ENCODE measurements around the gene DAPP1. TPM values are rescaled to one million over a fixed set of nuclear protein-coding genes. Genes with fewer than 3 reads are reported as not detected.

Gene DAPP1
- total and polyA plus RNA-seq, 2 donors (not counting 1 experiment from before 2014, with no cell fraction given): not detected

DNA sequence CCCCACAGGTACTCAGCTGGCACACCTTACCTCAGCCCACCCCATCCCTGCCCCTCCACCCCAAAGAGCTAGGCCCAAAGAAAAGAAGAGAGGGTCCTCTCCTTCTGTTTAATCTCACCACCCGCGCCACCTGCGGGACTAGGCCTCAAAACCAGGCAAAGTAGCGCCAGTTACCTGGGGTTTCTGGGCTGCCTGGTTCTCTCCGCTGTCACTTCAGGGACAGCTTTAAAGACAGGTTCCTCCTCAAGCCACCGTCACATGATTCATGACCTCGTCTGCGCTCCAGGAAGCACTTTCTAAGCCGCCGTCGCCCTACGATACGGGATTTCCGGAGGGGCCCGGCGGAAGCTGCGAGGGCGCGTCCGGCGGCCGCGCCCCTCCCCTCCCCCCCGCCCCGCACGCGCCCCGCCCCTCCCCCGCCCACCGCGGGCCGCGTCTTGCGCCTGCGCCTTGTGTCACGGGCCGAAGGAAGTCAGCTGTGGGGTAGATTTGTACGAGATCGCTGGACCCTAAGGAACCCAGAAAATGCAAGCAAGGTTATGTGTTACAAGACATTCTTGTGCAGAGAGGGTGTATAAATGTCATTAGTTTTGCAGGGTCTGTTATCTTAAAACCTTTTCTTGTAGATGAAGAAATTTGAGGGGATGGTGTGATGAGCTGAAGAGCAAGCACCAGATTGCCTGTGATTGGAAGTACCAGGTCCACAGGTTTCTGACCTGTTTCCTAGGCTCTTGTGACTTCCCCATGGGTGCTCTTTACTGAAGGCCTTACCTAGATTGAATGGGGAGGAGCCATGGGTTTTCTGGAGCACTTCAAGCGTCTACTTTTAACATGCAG lies 77.8 kb downstream of the DAPP1 start, which contains the start of gene LAMTOR3:
Gene LAMTOR3, minus strand, starts transcription at position 267 of the 837 bp plus-strand sequence. CDS start 464 bp downstream, outside the sequence.
- Histone ChIP-seq H3K9ac (ENCODE audit: insufficient read depth, low read length) (peak within 1 kb of the TSS; percentile 77), H4K20me1 (ENCODE audit: control insufficient read depth, extremely low read depth, insufficient read depth, low read length) (no peaks in the 10 kb centered on the region), H2AFZ (ENCODE audit: low read length) (peak within 1 kb of the TSS; percentile 90), H3K27ac (ENCODE audit: insufficient read depth, low read length) (peak within 1 kb of the TSS; percentile 84), H3K4me3 (replicated peaks in 1 of 4; ENCODE audit: control extremely low read depth in 1 of 4, insufficient read depth in 1 of 4, low read depth in 3 of 4, low read length in 4 of 4) (peak within 1 kb of the TSS; percentile 78 to 94 (median 88)), H3K27me3 (ENCODE audit: control insufficient read depth, insufficient read depth, low read length) (no peaks in the 10 kb centered on the region), H3K4me2 (ENCODE audit: extremely low read depth, insufficient read depth, low read length) (peak within 1 kb of the TSS; percentile 92), H3K9me3 (ENCODE audit: control insufficient read depth, insufficient read depth, low read depth, low read length) (no peaks in the 10 kb centered on the region), H3K36me3 (ENCODE audit: control insufficient read depth, insufficient read depth, low read length) (peaks cover 2% of the 10 kb centered on the region), H3K4me1 (ENCODE audit: control insufficient read depth, extremely low read depth, insufficient read depth, low read length) (no peaks in the 10 kb centered on the region), H3K79me2 (ENCODE audit: control insufficient read depth, insufficient read depth, low read length) (peaks cover 40% of the 10 kb centered on the region)
- DNase-seq (ENCODE audit: low read depth in 2 of 2): peak; percentile 88 to 91
- TF ChIP-seq EZH2 (IDR thresholded peaks at IDR 0.05; ENCODE audit: low read length, missing control alignments): no peak
- TF ChIP-seq, protein P1, sequence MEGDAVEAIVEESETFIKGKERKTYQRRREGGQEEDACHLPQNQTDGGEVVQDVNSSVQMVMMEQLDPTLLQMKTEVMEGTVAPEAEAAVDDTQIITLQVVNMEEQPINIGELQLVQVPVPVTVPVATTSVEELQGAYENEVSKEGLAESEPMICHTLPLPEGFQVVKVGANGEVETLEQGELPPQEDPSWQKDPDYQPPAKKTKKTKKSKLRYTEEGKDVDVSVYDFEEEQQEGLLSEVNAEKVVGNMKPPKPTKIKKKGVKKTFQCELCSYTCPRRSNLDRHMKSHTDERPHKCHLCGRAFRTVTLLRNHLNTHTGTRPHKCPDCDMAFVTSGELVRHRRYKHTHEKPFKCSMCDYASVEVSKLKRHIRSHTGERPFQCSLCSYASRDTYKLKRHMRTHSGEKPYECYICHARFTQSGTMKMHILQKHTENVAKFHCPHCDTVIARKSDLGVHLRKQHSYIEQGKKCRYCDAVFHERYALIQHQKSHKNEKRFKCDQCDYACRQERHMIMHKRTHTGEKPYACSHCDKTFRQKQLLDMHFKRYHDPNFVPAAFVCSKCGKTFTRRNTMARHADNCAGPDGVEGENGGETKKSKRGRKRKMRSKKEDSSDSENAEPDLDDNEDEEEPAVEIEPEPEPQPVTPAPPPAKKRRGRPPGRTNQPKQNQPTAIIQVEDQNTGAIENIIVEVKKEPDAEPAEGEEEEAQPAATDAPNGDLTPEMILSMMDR (conservative IDR thresholded peaks at IDR 0.05 in 1 of 2, IDR thresholded peaks at IDR 0.05 in 1 of 2; ENCODE audit: low read depth in 1 of 2, low read length in 2 of 2): no peak

DNA sequence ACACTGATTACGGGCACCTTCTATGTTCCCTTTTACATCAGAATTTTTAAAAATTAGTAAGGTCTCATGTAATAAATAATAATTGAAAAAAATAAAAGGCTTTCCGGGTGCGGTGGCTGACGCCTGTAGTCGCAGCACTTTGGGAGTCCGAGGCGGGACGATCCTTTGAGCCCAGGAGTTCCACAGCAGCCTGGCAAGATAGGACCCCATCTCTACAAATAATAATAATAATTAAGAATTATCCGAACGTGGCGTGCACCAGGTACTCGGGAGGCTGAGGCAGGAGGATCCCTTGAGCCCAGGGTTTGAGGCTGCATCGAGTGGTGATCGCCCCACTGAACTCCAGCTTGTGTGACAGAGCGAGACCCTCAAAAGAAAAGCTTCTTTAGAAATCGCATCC lies 78.4 kb downstream of the DAPP1 start:
- no peak overlapping the region for H3K9ac ChIP-seq (ENCODE audit: insufficient read depth, low read length)

DNA sequence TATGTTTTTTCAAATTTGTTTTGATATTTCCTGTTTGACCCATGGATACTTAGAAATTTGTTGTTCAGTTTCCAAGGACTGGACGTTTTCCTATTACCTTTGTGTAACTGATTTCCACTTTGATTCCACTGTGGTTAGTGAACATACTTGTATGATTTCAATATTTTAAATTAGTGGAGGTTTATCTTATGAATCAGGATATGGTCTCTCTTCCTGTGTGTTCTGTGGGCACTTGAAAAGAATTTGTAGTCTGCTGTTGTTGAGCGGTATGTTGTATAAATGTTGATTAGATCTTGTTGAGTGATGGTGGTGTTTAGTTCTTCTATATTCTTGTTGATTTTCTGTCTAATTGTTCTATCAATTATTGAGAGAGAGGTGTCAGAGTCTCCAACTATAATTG lies 98.8 kb downstream of the DAPP1 start:
- H3K4me2 ChIP-seq (ENCODE audit: extremely low read depth, insufficient read depth, low read length): no peak overlapping the region
- no peak overlapping the region for H3K4me3 ChIP-seq (replicated peaks in 1 of 4; ENCODE audit: control extremely low read depth in 1 of 4, insufficient read depth in 1 of 4, low read depth in 3 of 4, low read length in 4 of 4)
- no peaks in the 10 kb centered on the region for H3K36me3 ChIP-seq (ENCODE audit: control insufficient read depth, insufficient read depth, low read length)
- no peak overlapping the region for H3K9ac ChIP-seq (ENCODE audit: insufficient read depth, low read length)
- H3K27me3 ChIP-seq (ENCODE audit: control insufficient read depth, insufficient read depth, low read length): no peaks in the 10 kb centered on the region
- DNase-seq (ENCODE audit: low read depth in 2 of 2): no peak
- H3K4me1 ChIP-seq (ENCODE audit: control insufficient read depth, extremely low read depth, insufficient read depth, low read length): no peaks in the 10 kb centered on the region
- TF ChIP-seq, protein P1 (conservative IDR thresholded peaks at IDR 0.05 in 1 of 2, IDR thresholded peaks at IDR 0.05 in 1 of 2; ENCODE audit: low read depth in 1 of 2, low read length in 2 of 2): no peak
- no peaks in the 10 kb centered on the region for H3K9me3 ChIP-seq (ENCODE audit: control insufficient read depth, insufficient read depth, low read depth, low read length)
- no peak overlapping the region for H2AFZ ChIP-seq (ENCODE audit: low read length)
- H4K20me1 ChIP-seq (ENCODE audit: control insufficient read depth, extremely low read depth, insufficient read depth, low read length): no peaks in the 10 kb centered on the region
- no peaks in the 10 kb centered on the region for H3K79me2 ChIP-seq (ENCODE audit: control insufficient read depth, insufficient read depth, low read length)
- H3K27ac ChIP-seq (ENCODE audit: insufficient read depth, low read length): no peak overlapping the region

More for the DNA sequence above, 78.4 kb downstream of the DAPP1 start:
- Histone ChIP-seq H2AFZ (ENCODE audit: low read length) (peak overlapping the region; percentile 90), H3K4me1 (ENCODE audit: control insufficient read depth, extremely low read depth, insufficient read depth, low read length) (no peaks in the 10 kb centered on the region), H3K36me3 (ENCODE audit: control insufficient read depth, insufficient read depth, low read length) (peaks cover 2% of the 10 kb centered on the region), H3K4me3 (replicated peaks in 1 of 4; ENCODE audit: control extremely low read depth in 1 of 4, insufficient read depth in 1 of 4, low read depth in 3 of 4, low read length in 4 of 4) (peak overlapping the region; percentile 35 to 94 (median 51)), H3K4me2 (ENCODE audit: extremely low read depth, insufficient read depth, low read length) (peak overlapping the region; percentile 49), H4K20me1 (ENCODE audit: control insufficient read depth, extremely low read depth, insufficient read depth, low read length) (no peaks in the 10 kb centered on the region), H3K27ac (ENCODE audit: insufficient read depth, low read length) (peak overlapping the region; percentile 62), H3K27me3 (ENCODE audit: control insufficient read depth, insufficient read depth, low read length) (no peaks in the 10 kb centered on the region), H3K79me2 (ENCODE audit: control insufficient read depth, insufficient read depth, low read length) (peaks cover 38% of the 10 kb centered on the region), H3K9me3 (ENCODE audit: control insufficient read depth, insufficient read depth, low read depth, low read length) (no peaks in the 10 kb centered on the region)
- TF ChIP-seq, protein P1 (conservative IDR thresholded peaks at IDR 0.05 in 1 of 2, IDR thresholded peaks at IDR 0.05 in 1 of 2; ENCODE audit: low read depth in 1 of 2, low read length in 2 of 2): no peak
- no peak for TF ChIP-seq EZH2 (IDR thresholded peaks at IDR 0.05; ENCODE audit: low read length, missing control alignments)
- DNase-seq (ENCODE audit: low read depth in 2 of 2): no peak

All from fibroblast of lung (primary cell).